Ammon's horn (tissue), 1 donor: ENCODE results near the gene SLC14A1.
"Not testable (repeated sequence)": the region's sequence is repeated elsewhere in the genome, so short reads cannot be mapped to it uniquely, and the experiment has no call there.

Experiments used
- DNase-seq: peaks from one replicate; pipeline ENCODE4 v3.0.0-alpha.2; 2016; ENCODE audit warnings: low spot score

SLC14A1 gene

DNA sequence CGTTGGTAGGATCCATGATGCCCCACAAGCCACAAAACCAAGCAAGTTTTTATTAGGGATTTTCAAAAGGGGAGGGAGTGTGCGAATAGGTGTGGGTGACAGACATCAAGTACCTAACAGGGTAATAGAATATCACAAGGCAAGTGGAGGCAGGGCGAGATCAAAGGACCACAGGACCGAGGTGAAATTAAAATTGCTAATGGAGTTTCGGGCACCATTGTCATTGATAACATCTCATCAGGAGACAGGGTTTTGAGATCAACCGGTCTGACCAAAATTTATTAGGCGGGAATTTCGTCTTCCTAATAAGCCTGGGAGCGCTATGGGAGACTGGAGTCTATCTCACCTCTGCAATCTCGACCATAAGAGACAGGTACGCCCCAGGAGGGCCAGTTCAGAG, 33.7 kb downstream of the SLC14A1 start:
- DNase-seq: not testable (repeated sequence)

DNA sequence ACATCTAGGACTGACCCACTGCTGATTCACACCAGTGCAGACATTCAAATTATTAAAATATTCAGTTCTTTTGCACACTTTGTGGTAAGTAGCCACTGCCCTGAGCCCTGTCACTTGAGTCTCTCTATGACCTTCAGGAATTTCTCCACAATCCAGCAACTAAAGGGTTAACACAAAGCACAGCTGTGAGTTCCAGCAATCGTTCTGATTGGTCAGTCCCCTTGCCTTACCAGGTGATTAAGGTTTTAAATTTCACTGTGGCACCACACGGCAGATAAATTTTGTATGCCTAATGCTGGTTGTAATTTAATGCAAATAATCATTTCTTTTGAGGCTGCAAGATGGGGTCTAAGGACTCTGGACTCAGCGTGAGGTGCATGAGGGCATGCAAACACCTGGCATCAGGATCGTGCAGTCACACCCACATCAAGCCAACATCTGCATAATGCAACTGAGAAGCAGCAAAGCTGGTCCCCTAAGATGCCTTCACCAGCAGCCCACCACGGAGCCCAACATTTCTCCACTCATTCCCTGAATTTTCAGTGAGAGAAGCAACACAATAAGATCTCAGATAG, 36.6 kb downstream of the SLC14A1 start:
- no peak for DNase-seq

DNA sequence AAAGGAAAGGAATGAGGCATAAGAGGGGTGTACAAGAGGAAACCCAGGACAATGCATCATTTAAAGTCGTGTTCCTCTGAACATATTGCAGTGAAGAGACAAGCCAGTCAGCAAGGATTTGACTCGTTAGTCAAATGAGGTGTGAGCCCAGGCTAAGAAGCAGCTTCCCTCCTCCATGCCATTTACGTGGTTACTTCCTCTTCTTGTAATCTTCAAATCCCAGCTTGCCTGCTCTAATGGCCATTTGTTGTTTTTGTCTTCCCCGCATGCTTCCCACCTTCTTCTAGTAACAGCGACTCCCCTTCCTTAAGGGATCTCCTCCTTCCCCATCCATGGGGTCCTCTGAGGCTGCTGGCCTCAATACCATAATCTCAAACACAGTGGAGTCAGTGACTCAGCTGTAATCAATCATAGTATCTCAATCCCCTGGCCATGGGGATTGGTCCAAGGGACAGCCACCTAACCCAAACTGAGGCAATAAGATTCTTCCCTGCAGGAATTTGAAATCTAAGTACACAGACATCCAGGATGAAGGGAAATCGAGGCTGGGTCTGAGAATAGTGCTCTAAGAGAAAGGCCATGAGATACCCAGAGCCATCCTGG, 37.6 kb downstream of the SLC14A1 start:
- no peak for DNase-seq

GRCh38 chr18:45764000-45764686, 40.2 kb downstream of the SLC14A1 start:
- DNase-seq: no peak

GRCh38 chr18:45765796-45766195, 41.8 kb downstream of the SLC14A1 start:
- DNase-seq: no peak

DNA sequence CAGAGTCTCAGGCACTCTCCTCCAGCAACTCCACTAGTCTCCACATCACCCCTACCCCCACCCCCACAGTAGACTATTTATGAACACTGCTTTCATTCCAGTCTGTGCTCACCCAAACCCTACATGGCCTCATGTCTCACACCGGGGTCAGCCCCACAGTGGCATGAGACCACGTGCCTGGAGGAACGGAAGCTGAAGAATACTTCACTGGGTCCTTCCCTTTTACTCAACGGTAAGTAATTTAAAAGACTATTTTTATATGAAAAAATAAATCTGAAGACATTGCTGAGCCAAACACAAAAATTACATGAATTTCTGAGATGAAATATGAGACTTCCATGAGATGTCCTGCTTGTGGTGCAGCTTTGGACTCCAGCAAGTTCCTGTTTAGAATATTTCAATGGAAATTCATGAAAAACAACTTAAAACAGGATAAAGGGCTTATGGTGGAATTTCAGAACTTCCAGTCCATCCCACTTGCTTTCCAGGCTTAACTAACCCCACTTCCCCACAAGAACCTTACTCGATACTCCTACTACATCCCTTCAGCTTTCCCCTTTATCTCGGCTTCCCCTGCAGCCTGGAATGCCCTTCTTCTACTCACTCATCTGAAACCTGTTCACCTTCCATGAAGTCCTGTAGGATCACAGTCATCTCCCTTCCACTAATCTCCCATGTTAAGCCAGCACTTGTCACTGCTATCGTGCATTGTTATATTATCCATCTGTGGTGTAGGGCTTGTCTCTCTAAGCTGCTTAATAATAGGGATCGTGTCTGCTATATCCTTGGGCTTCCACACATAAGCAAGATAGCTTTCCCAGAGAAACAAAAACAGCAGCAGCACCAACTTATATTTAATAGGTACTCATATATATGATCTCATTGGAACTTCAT, 47.9 kb downstream of the SLC14A1 start:
- DNase-seq: no peak

- no peak for DNase-seq
Observed at GRCh38 chr18:45774065-45774521, 50.1 kb downstream of the SLC14A1 start.

DNA sequence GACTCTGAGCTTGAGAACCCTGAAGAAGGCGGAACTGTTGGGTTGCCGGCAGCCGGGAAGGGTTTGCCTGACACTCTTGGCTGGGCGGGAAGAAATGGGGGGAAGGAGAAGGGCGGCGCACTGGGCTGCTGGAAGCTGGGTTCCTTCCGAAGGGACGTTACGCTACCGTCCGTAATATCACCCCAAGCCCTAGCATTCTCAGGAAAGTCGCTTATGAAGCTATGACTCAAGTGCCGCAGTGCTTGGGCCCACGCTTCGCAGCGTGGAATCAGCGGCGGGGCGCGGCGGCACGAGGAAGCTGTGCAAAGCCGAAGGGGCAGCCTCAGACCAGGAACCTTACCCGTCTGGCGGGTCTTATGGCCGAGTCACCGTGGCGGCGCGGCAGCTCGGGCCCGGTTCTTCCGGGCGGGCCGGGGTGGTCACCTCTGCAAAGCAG, 51.3 kb downstream of the SLC14A1 start:
- peak; percentile 59 for DNase-seq

DNA sequence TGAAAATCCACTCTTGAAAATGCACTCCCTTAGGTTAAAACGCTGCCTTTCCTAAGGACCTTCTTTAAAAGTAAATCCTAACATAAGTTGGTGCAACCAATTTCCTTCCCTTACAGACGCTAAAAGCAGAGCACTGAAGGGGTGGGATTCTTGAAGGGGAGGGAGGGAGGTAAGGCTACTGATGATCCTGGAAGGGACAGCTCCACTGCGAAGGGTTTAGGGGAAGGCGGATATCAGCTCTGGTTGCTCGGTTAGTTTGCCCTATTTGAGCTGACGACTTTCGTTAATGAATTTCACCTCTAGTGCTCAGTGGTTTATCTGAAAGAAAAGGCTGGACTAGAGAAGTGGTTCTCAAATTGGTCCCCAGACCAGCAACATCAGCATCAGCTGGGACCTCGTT, 51.8 kb downstream of the SLC14A1 start:
- no peak for DNase-seq

GRCh38 chr18:45777393-45777792, 53.4 kb downstream of the SLC14A1 start:
- DNase-seq: no peak

DNA sequence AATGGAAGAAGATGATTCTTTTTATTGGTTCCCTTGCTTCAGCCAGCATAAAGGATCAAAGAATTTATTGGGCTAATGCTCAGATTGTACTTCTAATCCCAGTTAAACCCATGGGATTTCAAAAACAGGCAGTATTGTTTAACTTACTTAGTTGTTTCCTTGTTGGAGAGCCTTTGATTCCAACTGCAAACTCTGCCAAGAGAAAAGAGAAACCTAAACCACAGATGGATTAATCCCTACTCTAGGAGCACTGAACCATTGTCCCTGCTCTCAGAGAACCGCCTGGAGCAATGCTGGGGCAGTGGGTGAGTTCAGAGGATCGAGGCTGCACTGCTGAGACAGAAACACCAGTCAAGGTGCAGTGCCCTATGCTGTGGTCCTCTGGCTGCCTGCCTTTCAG, 56.6 kb downstream of the SLC14A1 start:
- DNase-seq: no peak

DNA sequence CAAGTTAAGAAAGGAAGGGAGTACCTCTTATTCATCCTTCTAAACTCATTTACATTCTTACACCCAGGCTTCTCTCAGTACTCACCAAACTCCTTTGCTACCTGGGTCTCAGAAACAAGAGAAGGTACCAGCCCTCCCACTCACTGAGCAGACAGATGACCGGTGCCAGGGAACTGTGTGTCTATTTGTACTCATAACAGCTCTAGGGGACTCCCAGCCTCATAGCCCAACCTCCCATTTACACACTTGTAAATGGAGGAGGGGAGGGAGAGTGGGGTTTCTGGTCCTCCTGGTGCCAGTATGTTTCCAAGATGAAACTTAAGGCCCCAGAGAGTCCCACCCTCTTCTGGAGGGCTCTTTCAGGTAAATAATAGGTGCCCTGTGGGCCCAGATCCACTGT, 58.7 kb downstream of the SLC14A1 start:
- DNase-seq: no peak

- no peak for DNase-seq
Observed at GRCh38 chr18:45783097-45784075, 59.4 kb downstream of the SLC14A1 start.

- no peak for DNase-seq
Observed at GRCh38 chr18:45785134-45785533, 61.2 kb downstream of the SLC14A1 start.

DNA sequence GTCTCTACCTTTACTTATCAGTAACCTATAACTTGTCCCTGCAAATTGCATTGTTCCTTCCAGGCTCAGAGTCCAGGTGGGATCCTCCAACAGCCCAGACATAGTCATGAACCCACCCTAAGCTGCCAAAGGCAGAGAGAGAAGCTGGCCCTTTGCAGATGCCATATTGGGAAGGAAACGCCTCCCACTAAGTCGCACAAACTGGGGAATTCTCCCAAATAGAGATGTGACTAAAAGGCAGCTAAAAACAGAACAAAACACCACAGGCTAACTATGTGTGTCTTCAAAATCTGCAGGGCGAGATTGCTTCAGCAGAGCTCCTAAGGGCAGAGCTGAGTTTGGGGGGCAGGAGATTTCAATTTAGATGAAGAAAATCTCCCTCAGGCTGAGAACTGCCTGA, 63.0 kb downstream of the SLC14A1 start:
- no peak for DNase-seq

- no peak for DNase-seq
Observed at GRCh38 chr18:45787346-45787745, 63.4 kb downstream of the SLC14A1 start.

DNA sequence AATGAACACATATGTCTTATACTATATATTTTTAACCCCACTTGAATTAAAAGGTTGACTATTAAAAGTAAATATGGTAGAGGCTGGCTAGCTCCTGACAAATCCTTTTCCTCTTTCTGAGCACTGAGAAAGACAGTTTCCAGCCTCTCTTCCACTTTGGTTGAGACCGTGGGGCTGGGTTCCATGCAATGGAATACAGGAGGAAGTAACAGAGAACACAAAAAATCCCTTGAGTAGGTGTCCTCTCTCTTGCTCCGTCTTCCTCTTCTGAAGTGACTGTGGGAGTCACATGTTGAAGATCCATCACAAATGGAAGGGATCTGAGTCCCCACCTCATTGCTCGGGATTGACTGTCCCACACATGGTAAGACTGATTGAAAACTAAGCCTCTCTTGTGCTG, 64.9 kb downstream of the SLC14A1 start:
- DNase-seq: no peak

- DNase-seq: no peak
Observed at GRCh38 chr18:45792506-45793263, 68.7 kb downstream of the SLC14A1 start.

DNA sequence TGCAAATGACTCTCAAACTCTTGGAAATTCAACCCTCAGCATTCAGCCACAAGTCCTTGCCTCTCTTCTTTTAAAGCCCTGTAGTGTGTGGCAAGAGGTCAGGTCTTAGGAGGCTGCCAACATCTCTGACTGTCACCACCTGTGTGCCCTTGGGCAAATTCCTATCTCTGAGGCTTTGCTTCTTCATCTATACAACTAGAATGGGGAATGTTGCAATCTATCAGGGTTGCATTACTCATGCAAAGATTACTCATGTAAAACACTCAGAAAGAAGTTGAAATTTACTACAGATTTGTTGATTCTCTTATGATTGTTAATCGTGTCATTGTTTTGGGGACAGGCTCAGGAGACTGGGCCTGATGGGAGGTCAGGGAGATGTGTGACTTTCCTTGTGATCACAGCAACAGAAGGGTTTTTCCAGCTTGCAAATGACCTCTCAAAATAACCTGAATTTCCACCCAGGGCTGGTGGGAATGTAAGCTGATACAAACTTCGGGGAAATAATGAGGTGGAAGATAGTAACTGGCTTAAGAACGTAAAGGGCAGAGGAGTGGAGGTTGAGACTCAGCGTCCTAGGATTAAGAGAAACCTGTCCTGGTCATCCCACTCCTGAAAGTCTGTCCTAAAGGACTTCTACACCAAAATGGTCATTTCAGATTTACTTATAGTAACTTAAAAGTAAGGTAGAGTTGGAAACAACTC, 69.4 kb downstream of the SLC14A1 start:
- no peak for DNase-seq
